MCF 10A (cell line): Measurements from ENCODE around the gene CHRNB4. TPM values are rescaled to one million over a fixed set of nuclear protein-coding genes. Genes with fewer than 3 reads are reported as not detected.

Experiments
- BruUV-seq: library from RNA; stranded (reverse); fragments of 400-500 nt; replicated peaks from 2 replicates; lab custom pipeline; 2021; lab: Mats Ljungman, UMichigan
- CTCF ChIA-PET: fragments of 300-600 bp; sonication (Branson Sonifier 250); formaldehyde crosslinking; extraction: SDS; loops from one replicate; lab custom pipeline; 2021; ENCODE audit warnings: antibody characterized with exemption, inconsistent platforms; lab: Yijun Ruan, JAX
- POLR2A ChIA-PET: fragments of 300-600, 350-650 bp; sonication (Branson Sonifier 250); formaldehyde crosslinking; extraction: SDS; loops from one replicate; lab custom pipeline; 2020; ENCODE audit warnings: antibody characterized with exemption, inconsistent platforms; lab: Yijun Ruan, JAX
- DNase-seq: peaks from one replicate; pipeline ENCODE4 v3.0.0-alpha.2; 2018; ENCODE audit not compliant: unreplicated experiment
- H3K27ac Mint-ChIP-seq: one replicate; pipeline ENCODE4 v1.8.0; 2022; ENCODE audit warnings: mild to moderate bottlenecking, low read depth, mixed read lengths; ENCODE audit not compliant: unreplicated experiment
- H3K27me3 Mint-ChIP-seq: one replicate; pipeline ENCODE4 v1.8.0; 2022; ENCODE audit warnings: mixed read lengths; ENCODE audit not compliant: insufficient read depth, unreplicated experiment
- H3K36me3 Mint-ChIP-seq: one replicate; pipeline ENCODE4 v1.8.0; 2022; ENCODE audit warnings: mild to moderate bottlenecking, moderate library complexity, mixed read lengths; ENCODE audit not compliant: insufficient read depth, unreplicated experiment
- H3K4me1 Mint-ChIP-seq: one replicate; pipeline ENCODE4 v1.8.0; 2022; ENCODE audit warnings: mixed read lengths; ENCODE audit not compliant: insufficient read depth, unreplicated experiment
- H3K4me3 Mint-ChIP-seq: one replicate; pipeline ENCODE4 v1.8.0; 2022; ENCODE audit warnings: mild to moderate bottlenecking, moderate library complexity, mixed read lengths; ENCODE audit not compliant: unreplicated experiment
- H3K9me3 Mint-ChIP-seq: one replicate; pipeline ENCODE4 v1.8.0; 2022; ENCODE audit warnings: mixed read lengths; ENCODE audit not compliant: unreplicated experiment
- CTCF ChIP-seq: fragments of 200-600 bp; IDR thresholded peaks from one replicate; pipeline ENCODE4 v1.8.0; 2022; ENCODE audit warnings: antibody characterized with exemption, mild to moderate bottlenecking; ENCODE audit not compliant: unreplicated experiment
- intact Hi-C: fragments of 100-400 bp; cut with micrococcal nuclease; formaldehyde crosslinking; loops from 2 replicates; pipeline ENCODE4 v1.14.1; 2022
- total RNA-seq: library from RNA; stranded (reverse); gene quantifications from 2 replicates; pipeline ENCODE4 v1.2.3, GENCODE V29; 2022

CHRNB4 gene
- total RNA-seq, 1 experiment from 2014 or later, result not detected

- Mint-ChIP-seq H3K4me3 (no peak overlapping the region), H3K27ac (no peak overlapping the region), H3K9me3 (no peaks in the 10 kb centered on the region), H3K27me3 (no peaks in the 10 kb centered on the region), H3K36me3 (no peaks in the 10 kb centered on the region), H3K4me1 (no peaks in the 10 kb centered on the region)
- no TSS peak for BruUV-seq
- no peak for TF ChIP-seq CTCF
- no peak for DNase-seq
- intact Hi-C loops, result no loop called here
- CTCF ChIA-PET, result interaction anchor here (0.6 to 1.3 kb wide), 2 partner anchors 28 to 33 kb away, joined by 3 read pairs; no protein-coding TSS in a partner anchor
- POLR2A ChIA-PET, result no interaction called here
These were observed 31.4 kb upstream of the CHRNB4 start for GRCh38 chr15:78672285-78673014.

GRCh38 chr15:78671626-78672211 lies 30.7 kb upstream of the CHRNB4 start:
- Mint-ChIP-seq H3K36me3 (no peaks in the 10 kb centered on the region), H3K9me3 (no peaks in the 10 kb centered on the region), H3K27ac (no peak overlapping the region), H3K27me3 (no peaks in the 10 kb centered on the region), H3K4me3 (no peak overlapping the region), H3K4me1 (no peaks in the 10 kb centered on the region)
- CTCF ChIA-PET, result interaction anchor here (0.6 to 1.3 kb wide), 2 partner anchors 27 to 33 kb away, joined by 3 read pairs; no protein-coding TSS in a partner anchor
- BruUV-seq, result no TSS peak
- intact Hi-C loops, result no loop called here
- TF ChIP-seq CTCF, result no peak
- POLR2A ChIA-PET, result no interaction called here
- DNase-seq, result no peak

DNA sequence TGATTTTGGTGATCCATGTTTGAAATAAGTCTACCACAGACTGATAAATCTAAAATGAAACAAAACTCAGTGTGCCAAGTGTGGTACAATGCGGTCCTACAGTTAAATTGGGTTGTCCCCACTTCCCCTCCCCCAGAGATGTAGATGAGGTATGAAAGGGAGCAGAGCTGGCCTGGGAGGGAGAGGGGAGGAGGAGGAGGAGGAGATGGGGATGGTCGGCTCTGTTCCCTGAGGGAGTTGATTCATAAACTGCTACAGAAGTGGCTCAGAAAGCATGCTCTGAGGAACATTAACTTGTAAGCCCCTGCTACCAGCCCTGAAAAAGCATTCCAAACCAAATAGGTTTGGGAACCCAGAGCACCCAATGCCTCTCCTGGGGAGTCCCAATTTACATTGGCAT lies 28.0 kb upstream of the CHRNB4 start:
- no peak overlapping the region for H3K4me3 Mint-ChIP-seq
- no peaks in the 10 kb centered on the region for H3K27me3 Mint-ChIP-seq
- H3K4me1 Mint-ChIP-seq, result no peaks in the 10 kb centered on the region
- H3K36me3 Mint-ChIP-seq, result no peaks in the 10 kb centered on the region
- H3K27ac Mint-ChIP-seq, result no peak overlapping the region
- intact Hi-C loops, result no loop called here
- no peak for TF ChIP-seq CTCF
- H3K9me3 Mint-ChIP-seq, result no peaks in the 10 kb centered on the region
- ChIA-PET CTCF (interaction anchor here (1.2 to 1.5 kb wide), 2 partner anchors 31 to 41 kb away, joined by 4 to 5 read pairs; no protein-coding TSS in a partner anchor), POLR2A (no interaction called here)
- no peak for DNase-seq
- BruUV-seq, result no TSS peak

- H3K27ac Mint-ChIP-seq, result no peak overlapping the region
- TF ChIP-seq CTCF, result no peak
- no TSS peak for BruUV-seq
- no peak for DNase-seq
- intact Hi-C loops, result no loop called here
- H3K27me3 Mint-ChIP-seq, result no peaks in the 10 kb centered on the region
- no peaks in the 10 kb centered on the region for H3K9me3 Mint-ChIP-seq
- H3K4me3 Mint-ChIP-seq, result no peak overlapping the region
- H3K36me3 Mint-ChIP-seq, result no peaks in the 10 kb centered on the region
- CTCF ChIA-PET, result interaction anchor here (0.6 to 1.2 kb wide), 3 partner anchors 30 to 1560 kb away, joined by 3 to 5 read pairs (median 3); no protein-coding TSS in a partner anchor
- no peaks in the 10 kb centered on the region for H3K4me1 Mint-ChIP-seq
- POLR2A ChIA-PET, result no interaction called here
These were observed 26.7 kb upstream of the CHRNB4 start for GRCh38 chr15:78667578-78668236.
